Stimulated activated CD8-positive, alpha-beta memory T cell treated with anti-CD3 and anti-CD28 coated beads, Interleukin-12 subunit alpha, Interleukin-12 subunit beta, amount 100 ng/mL, for 24 hours (primary cell): ENCODE results near the gene HLA-DQB1.

Source experiments
- DNase-seq: peaks from one replicate; pipeline ENCODE4 v3.0.0-alpha.2; 2020; ENCODE audit errors: extremely low read depth

Gene HLA-DQB1

GRCh38 chr6:32625137-32625536 is 41.3 kb downstream of the HLA-DQB1 start:
- no peak for DNase-seq

GRCh38 chr6:32624565-32624964 is 41.9 kb downstream of the HLA-DQB1 start:
- DNase-seq = no peak

GRCh38 chr6:32623693-32624092 is 42.8 kb downstream of the HLA-DQB1 start:
- no peak for DNase-seq

GRCh38 chr6:32622545-32623401 is 43.7 kb downstream of the HLA-DQB1 start:
- no peak for DNase-seq

GRCh38 chr6:32621372-32621771 is 45.1 kb downstream of the HLA-DQB1 start:
- no peak for DNase-seq

GRCh38 chr6:32617751-32618150 is 48.7 kb downstream of the HLA-DQB1 start:
- no peak for DNase-seq

GRCh38 chr6:32615885-32616532 is 50.4 kb downstream of the HLA-DQB1 start:
- no peak for DNase-seq

- DNase-seq = no peak
Observed at GRCh38 chr6:32614366-32615081, 51.9 kb downstream of the HLA-DQB1 start.

GRCh38 chr6:32613475-32613874 is 53.0 kb downstream of the HLA-DQB1 start:
- no peak for DNase-seq

GRCh38 chr6:32610682-32611296 is 55.7 kb downstream of the HLA-DQB1 start:
- no peak for DNase-seq

GRCh38 chr6:32609731-32610640 is 56.5 kb downstream of the HLA-DQB1 start:
- DNase-seq = no peak
